Measurements from ENCODE around the gene ZNF879.

- TF ChIP-seq CTCF (IDR thresholded peaks at IDR 0.05 in 2 of 3, conservative IDR thresholded peaks at IDR 0.05 in 1 of 3; ENCODE audit: insufficient read depth in 2 of 3, low read depth in 1 of 3, low read length in 3 of 3) = no peak
- TF ChIP-seq DDX20 (tag; IDR thresholded peaks at IDR 0.05; ENCODE audit: low read depth) = no peak
- TF ChIP-seq E2F6 (IDR thresholded peaks at IDR 0.05; ENCODE audit: borderline replicate concordance in 1 of 2, extremely low read depth in 1 of 2, insufficient read depth in 1 of 2, insufficient read length in 1 of 2, low read depth in 1 of 2, low read length in 1 of 2, poor library complexity in 1 of 2, severe bottlenecking in 1 of 2) = no peak
- TF ChIP-seq POLR2A (conservative IDR thresholded peaks at IDR 0.05) = no peak
- no peak for TF ChIP-seq ZNF239 (CRISPR knock-in tag; IDR thresholded peaks at IDR 0.05)
- TF ChIP-seq ZNF589 (CRISPR knock-in tag; IDR thresholded peaks at IDR 0.05; ENCODE audit: low read depth) = no peak
- TF ChIP-seq ZNF217 (CRISPR knock-in tag; IDR thresholded peaks at IDR 0.05) = no peak
- no peak for TF ChIP-seq TCF7 (IDR thresholded peaks at IDR 0.05; ENCODE audit: borderline replicate concordance)
Measured at GRCh38 chr5:178989311-178989710, 34.3 kb upstream of the ZNF879 start.

Measured in K562 (cell line).